Psoas muscle (tissue), 8 donors: ENCODE measurements around the gene GNAI2. TPM values are rescaled to one million over a fixed set of nuclear protein-coding genes. Genes with fewer than 3 reads are reported as not detected.
A peak's percentile ranks its signal among the peaks of the same experiment; 100 is the strongest.

Source experiments
- ATAC-seq, 4 donors: fragments of 200-7000 bp; cut with Tn5 transposase; one replicate each; pipeline ENCODE4 v1.9.1; 2020; ENCODE audit warnings: moderate library complexity in 3 of 4, mild to moderate bottlenecking in 2 of 4
- DNase-seq, 2 donors: peaks; one replicate each; pipeline ENCODE4 v3.0.0-alpha.2; 2020
- H3K27ac ChIP-seq: fragments of 200-600 bp; one replicate; pipeline ENCODE4 v1.8.0; 2022
- H3K27me3 ChIP-seq, 3 donors: fragments of 200-600 bp in 1 of 3; one replicate each; pipeline versions ENCODE4 v1.6.1 to v1.8.0; 2013 to 2022; ENCODE audit warnings: low read length in 2 of 3, mild to moderate bottlenecking in 2 of 3, moderate library complexity in 1 of 3; ENCODE audit not compliant: insufficient read depth in 3 of 3
- H3K36me3 ChIP-seq, 2 donors: fragments of 200-600 bp in 1 of 2; one replicate each; pipeline versions ENCODE4 v1.6.1 to v1.8.0; 2013 to 2022; ENCODE audit warnings: low read depth in 1 of 2, mild to moderate bottlenecking in 1 of 2, moderate library complexity in 1 of 2; ENCODE audit not compliant: insufficient read depth in 1 of 2
- H3K4me1 ChIP-seq: fragments of 200-600 bp; one replicate; pipeline ENCODE4 v1.8.0; 2022
- H3K4me3 ChIP-seq: fragments of 200-600 bp; one replicate; pipeline ENCODE4 v1.8.0; 2022; ENCODE audit warnings: mild to moderate bottlenecking
- H3K9me3 ChIP-seq: fragments of 200-600 bp; one replicate; pipeline ENCODE4 v1.8.0; 2022
- WGBS, 3 donors: extraction: QIAGEN DNeasy Blood & Tissue Kit; methylation state at CpG; one replicate each; pipeline versions ENCODE4 v1.1.6 to v1.1.7; 2013; 5-methylcytosine and 5-hydroxymethylcytosine counted together
- intact Hi-C, 2 donors: fragments of 100-400 bp; cut with DNase I; formaldehyde crosslinking; loops; one replicate each; pipeline versions ENCODE4 v1.11.0 to v1.14.2; 2022
- polyA plus RNA-seq, 3 donors: library from polyadenylated mRNA; stranded (reverse); fragments of 200-250 nt; gene quantifications; one replicate each; pipeline ENCODE4 v1.2.3, GENCODE V29; 2013
- total RNA-seq, 4 donors: library from RNA; stranded (reverse); fragmentation: NEBNext Ultra II Directional in 2 of 4; extraction: Animal tissue kit (Norgen Biotek cat#: 25700) in 2 of 4; gene quantifications; one replicate each; pipeline versions ENCODE4 v1.2.1 to v1.2.4, GENCODE V29; 2021 to 2023
- TF ChIP-seq, protein P1 (sequence below): fragments of 200-600 bp; IDR thresholded peaks from one replicate; pipeline ENCODE4 v1.8.0; 2022; ENCODE audit warnings: antibody characterized with exemption
- donor health status: healthy with polysubstance abuse.
- donor health status: DM: no; HTN: no; CAD: no; lungs with moderate emphysema.
- donor health status: Bipolar disorder and iron deficiency.
- donor health status: healthy.
- donor health status: DM: yes; HTN: yes; CAD: no.
- donor health status: DM: no; HTN: no; CAD: no.
- donor health status: DM: no; HTN: no; CAD: no.
- donor health status: DM: yes; HTN: yes; CAD: no.

GNAI2 gene
- total and polyA plus RNA-seq, 7 donors, result 39.4 to 93.9 (median 57.6) TPM

DNA sequence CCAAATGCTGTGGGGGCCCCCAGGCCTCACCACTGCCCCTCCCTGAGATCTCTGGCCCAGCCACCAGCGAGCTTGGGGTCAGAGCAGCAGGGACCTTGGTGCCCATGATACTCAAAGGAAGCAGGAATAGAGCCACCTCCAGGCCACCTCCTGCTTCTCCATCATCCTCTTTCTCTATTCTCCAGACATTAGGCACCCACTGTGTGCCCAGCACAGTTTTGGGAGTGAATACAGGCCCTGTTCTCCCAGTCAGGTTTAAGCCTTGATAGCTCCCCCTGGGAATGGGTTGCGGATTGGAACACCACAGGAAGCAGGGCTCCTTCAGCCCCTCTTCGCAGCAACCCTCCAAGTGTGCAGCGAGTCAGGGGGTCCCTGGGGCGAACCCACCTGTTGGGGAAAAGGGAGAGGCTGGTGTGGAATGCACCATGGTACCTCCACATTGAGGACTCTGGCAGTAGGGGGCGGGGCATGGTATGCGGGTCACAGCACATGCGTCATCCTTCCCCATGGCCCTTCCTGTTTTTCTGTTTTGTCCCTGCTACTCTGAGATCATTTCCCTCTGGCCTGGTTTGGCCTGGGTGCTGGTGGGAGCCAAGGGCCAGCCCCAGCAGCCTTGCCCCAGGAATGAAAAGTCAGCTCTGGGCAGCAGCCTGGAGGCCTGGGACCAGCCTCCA, 18.7 kb downstream of the GNAI2 start:
- H3K27me3 ChIP-seq, result no peaks in the 10 kb centered on the region
- TF ChIP-seq, protein P1, sequence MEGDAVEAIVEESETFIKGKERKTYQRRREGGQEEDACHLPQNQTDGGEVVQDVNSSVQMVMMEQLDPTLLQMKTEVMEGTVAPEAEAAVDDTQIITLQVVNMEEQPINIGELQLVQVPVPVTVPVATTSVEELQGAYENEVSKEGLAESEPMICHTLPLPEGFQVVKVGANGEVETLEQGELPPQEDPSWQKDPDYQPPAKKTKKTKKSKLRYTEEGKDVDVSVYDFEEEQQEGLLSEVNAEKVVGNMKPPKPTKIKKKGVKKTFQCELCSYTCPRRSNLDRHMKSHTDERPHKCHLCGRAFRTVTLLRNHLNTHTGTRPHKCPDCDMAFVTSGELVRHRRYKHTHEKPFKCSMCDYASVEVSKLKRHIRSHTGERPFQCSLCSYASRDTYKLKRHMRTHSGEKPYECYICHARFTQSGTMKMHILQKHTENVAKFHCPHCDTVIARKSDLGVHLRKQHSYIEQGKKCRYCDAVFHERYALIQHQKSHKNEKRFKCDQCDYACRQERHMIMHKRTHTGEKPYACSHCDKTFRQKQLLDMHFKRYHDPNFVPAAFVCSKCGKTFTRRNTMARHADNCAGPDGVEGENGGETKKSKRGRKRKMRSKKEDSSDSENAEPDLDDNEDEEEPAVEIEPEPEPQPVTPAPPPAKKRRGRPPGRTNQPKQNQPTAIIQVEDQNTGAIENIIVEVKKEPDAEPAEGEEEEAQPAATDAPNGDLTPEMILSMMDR, result no peak
- DNase-seq, result peak; percentile 65 to 83
- H3K9me3 ChIP-seq, result no peaks in the 10 kb centered on the region
- ATAC-seq, result peak in 2 of 4 donors; percentile 20 to 42
- 64 to 75% (median 71%) methylated on average over 8 of the region's 8 CpGs for WGBS, 3 donors
- H3K4me3 ChIP-seq, result peak overlapping the region; percentile 11
- intact Hi-C loops, result no loop called here
- H3K36me3 ChIP-seq, result peaks cover 0 to 48% of the 10 kb centered on the region in 2 donors
- H3K4me1 ChIP-seq, result peaks cover 40% of the 10 kb centered on the region
- peak overlapping the region; percentile 73 for H3K27ac ChIP-seq

DNA sequence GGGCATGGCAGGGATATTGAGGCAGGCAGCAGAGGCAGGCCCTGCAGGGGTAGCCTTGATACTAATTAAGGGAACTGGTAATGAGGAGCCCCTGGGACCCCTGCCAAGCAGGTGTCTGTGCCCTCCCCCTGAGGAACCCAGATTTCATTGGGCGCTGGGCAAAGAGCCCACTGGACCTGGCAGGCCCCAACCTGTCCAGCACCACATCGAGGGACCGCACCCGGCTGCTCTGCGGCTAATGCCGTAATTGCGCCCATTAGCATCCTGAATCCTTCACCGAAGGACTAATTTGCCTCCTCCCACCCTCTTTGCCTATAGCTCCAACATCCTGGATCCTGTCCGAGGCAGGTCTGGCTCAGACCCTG, 19.2 kb downstream of the GNAI2 start:
- 63 to 76% (median 76%) methylated on average over 9 of the region's 9 CpGs for WGBS, 3 donors
- peak overlapping the region; percentile 73 for H3K27ac ChIP-seq
- intact Hi-C loops, result no loop called here
- TF ChIP-seq, protein P1, result no peak
- peaks cover 0 to 48% of the 10 kb centered on the region in 2 donors for H3K36me3 ChIP-seq
- H3K4me3 ChIP-seq, result peak overlapping the region; percentile 11
- no peaks in the 10 kb centered on the region for H3K9me3 ChIP-seq
- DNase-seq, result no peak
- peaks cover 38% of the 10 kb centered on the region for H3K4me1 ChIP-seq
- no peaks in the 10 kb centered on the region for H3K27me3 ChIP-seq
- ATAC-seq, result no peak

DNA sequence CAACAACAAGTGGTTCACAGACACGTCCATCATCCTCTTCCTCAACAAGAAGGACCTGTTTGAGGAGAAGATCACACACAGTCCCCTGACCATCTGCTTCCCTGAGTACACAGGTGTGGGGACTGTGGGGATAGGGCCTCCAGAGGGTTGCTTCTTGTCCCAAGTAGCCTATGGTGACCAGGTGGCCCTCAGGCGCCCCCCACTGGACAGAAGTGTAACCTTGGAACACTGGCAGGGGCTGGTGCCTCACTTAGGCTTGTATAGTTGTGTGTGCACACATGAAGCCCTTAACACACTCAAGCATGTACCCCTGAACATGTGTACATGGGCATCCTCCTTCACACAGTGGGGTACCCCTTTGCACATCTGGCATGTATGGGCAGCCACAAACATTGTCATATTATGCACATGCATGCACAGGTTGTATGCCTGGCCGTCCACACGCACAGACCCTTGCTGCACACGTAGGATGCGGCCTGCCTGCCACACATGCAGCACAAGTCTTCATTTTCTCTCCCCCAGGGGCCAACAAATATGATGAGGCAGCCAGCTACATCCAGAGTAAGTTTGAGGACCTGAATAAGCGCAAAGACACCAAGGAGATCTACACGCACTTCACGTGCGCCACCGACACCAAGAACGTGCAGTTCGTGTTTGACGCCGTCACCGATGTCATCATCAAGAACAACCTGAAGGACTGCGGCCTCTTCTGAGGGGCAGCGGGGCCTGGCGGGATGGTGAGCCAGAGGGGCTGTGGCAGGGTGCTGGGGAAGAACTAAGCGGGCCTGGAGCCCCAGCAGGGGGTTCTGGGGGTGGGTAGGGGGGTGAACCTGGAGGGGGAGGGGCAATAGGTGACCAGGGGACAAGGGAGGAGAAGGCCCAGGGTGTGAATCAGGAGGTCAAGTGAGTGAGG, 21.2 kb downstream of the GNAI2 start:
- peaks cover 27% of the 10 kb centered on the region for H3K4me1 ChIP-seq
- TF ChIP-seq, protein P1, result peak; percentile 40
- ATAC-seq (no peak), DNase-seq (no peak)
- H3K9me3 ChIP-seq, result no peaks in the 10 kb centered on the region
- H3K27me3 ChIP-seq, result no peaks in the 10 kb centered on the region
- no peak overlapping the region for H3K27ac ChIP-seq
- peaks cover 0 to 45% of the 10 kb centered on the region in 2 donors for H3K36me3 ChIP-seq
- intact Hi-C loops, result no loop called here
- H3K4me3 ChIP-seq, result no peak overlapping the region
- 88 to 89% (median 88%) methylated on average over 19 to 20 of the region's 20 CpGs for WGBS, 3 donors

DNA sequence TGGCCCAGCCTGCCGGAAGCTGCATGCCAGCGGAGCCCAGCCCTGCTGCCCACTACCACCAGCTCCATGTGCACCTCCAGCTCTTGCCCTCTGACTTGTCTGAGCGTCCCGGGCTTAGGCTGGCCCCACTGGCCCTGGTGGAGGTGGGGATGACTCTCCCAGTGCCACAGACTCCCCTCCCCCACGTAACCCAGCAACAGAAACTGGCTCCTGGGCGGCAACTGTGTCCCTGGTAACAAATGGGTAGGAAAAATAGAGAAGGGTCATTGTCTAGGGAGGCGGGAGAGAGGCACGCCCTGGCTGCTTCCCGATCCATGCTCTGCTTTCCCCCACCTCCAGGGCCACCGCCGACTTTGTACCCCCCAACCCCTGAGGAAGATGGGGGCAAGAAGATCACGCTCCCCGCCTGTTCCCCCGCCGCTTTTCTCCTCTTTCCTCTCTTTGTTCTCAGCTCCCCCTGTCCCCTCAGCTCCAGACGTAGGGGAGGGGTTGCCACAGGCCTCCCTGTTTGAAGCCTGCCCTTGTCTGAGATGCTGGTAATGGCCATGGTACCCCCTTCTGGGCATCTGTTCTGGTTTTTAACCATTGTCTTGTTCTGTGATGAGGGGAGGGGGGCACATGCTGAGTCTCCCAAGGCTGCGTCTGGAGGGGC, 22.2 kb downstream of the GNAI2 start:
- TF ChIP-seq, protein P1, result no peak
- Histone ChIP-seq H3K27me3 (no peaks in the 10 kb centered on the region), H3K9me3 (no peaks in the 10 kb centered on the region), H3K27ac (no peak overlapping the region), H3K36me3 (peaks cover 0 to 36% of the 10 kb centered on the region in 2 donors), H3K4me1 (peaks cover 27% of the 10 kb centered on the region), H3K4me3 (no peak overlapping the region)
- DNase-seq, result no peak
- 81 to 83% (median 82%) methylated on average over 13 to 17 of the region's 17 CpGs for WGBS, 3 donors
- no peak for ATAC-seq
- intact Hi-C loops, result no loop called here
